Cardiac muscle cell (in vitro differentiated cells and primary cell): ENCODE measurements around the gene GPC5. TPM values are rescaled to one million over a fixed set of nuclear protein-coding genes. Genes with fewer than 3 reads are reported as not detected.

Experiments used
- DNase-seq, 2 donors: peaks; one replicate each; pipeline versions ENCODE4 v3.0.0 to v3.0.0-alpha.2; 2010 to 2017; ENCODE audit warnings: low read depth in 1 of 2, low spot score in 1 of 2
- H3K27ac ChIP-seq: fragments of 200-600 bp; sonication (generic); 2 replicates; pipeline ENCODE4 v1.5.1; 2016
- H3K27me3 ChIP-seq: fragments of 200-600 bp; sonication (generic); 2 replicates; pipeline ENCODE4 v1.6.0; 2016; ENCODE audit warnings: control low read depth
- H3K36me3 ChIP-seq: fragments of 200-600 bp; sonication (generic); 2 replicates; pipeline ENCODE4 v1.5.1; 2016; ENCODE audit warnings: control low read depth
- H3K4me1 ChIP-seq: fragments of 200-600 bp; sonication (generic); 2 replicates; pipeline ENCODE4 v1.8.1; 2017; ENCODE audit warnings: low read depth, mild to moderate bottlenecking, mixed run types
- H3K4me3 ChIP-seq: fragments of 200-600 bp; sonication (generic); 2 replicates; pipeline ENCODE4 v1.5.1; 2016; ENCODE audit warnings: mild to moderate bottlenecking
- H3K9me3 ChIP-seq: fragments of 200-600 bp; sonication (generic); 2 replicates; pipeline ENCODE4 v1.5.1; 2017; ENCODE audit warnings: low read depth, mild to moderate bottlenecking, control low read depth
- CTCF ChIP-seq: IDR thresholded peaks from 2 replicates; pipeline ENCODE4 v1.5.1; 2012; ENCODE audit warnings: low read depth, mild to moderate bottlenecking, low read length
- polyA plus RNA-seq: library from polyadenylated mRNA; unstranded; fragments of >200 nt; fragmentation: Nextera tagmentation; extraction: Ambion mirVana; gene quantifications from 2 replicates; pipeline ENCODE4 v1.2.1, GENCODE V29; 2016
- total RNA-seq: library from RNA; depleted of rRNA; stranded (reverse); fragments of >200 nt; gene quantifications from 2 replicates; pipeline ENCODE4 v1.2.3, GENCODE V29; 2016

GPC5 gene
- total and polyA plus RNA-seq, 2 experiments from 2014 or later, result 0.97 to 3.3 TPM

DNA sequence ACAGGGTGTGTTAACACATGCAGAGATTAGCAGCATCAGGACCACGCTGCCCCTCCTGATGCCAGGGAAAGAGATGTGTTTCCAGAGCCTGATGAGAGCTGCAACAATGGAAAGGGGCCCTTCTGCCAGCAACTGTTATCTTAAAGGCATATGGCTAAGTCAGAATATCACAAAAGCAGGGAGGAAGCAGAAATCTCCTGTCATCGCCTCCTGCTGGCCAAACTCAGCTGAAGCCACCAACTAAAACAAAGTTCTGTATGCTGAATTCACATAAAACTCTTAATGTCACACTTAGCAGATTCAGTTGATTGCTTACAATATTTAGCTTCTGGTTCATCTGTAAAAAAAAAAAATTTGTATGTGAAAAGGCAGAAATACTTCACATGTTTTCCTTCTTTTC, 178.2 kb downstream of the GPC5 start:
- no peak for TF ChIP-seq CTCF
- DNase-seq, result peak in 1 of 2 donors; percentile 10
- no peak overlapping the region for H3K4me3 ChIP-seq
- H3K9me3 ChIP-seq, result no peaks in the 10 kb centered on the region
- no peaks in the 10 kb centered on the region for H3K36me3 ChIP-seq
- no peaks in the 10 kb centered on the region for H3K4me1 ChIP-seq
- H3K27ac ChIP-seq, result no peak overlapping the region
- H3K27me3 ChIP-seq, result no peaks in the 10 kb centered on the region

DNA sequence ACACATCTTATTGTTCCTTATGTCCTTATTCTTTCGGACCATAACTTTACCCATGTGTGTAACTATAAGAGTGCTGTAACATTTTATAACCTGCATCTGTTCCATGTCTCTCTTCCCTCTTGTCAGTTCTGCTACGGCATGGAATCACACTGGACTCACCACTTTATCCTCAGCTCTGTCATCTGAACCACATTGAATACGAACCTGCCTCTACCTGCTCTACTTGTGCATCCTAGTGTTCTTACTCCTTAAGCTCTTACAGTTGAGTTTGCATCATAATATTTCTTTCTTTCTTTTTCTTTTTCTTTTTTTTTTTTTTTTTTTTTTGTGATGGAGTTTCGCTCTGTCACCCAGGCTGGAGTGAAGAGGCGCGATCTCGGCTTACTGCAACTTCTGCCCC, 180.9 kb downstream of the GPC5 start:
- no peaks in the 10 kb centered on the region for H3K4me1 ChIP-seq
- H3K27me3 ChIP-seq, result no peaks in the 10 kb centered on the region
- H3K27ac ChIP-seq, result no peak overlapping the region
- H3K9me3 ChIP-seq, result no peaks in the 10 kb centered on the region
- TF ChIP-seq CTCF, result no peak
- no peak for DNase-seq
- no peak overlapping the region for H3K4me3 ChIP-seq
- no peaks in the 10 kb centered on the region for H3K36me3 ChIP-seq

GRCh38 chr13:91580749-91581148, 182.3 kb downstream of the GPC5 start:
- no peaks in the 10 kb centered on the region for H3K9me3 ChIP-seq

GRCh38 chr13:91586609-91587008, 188.2 kb downstream of the GPC5 start:
- Histone ChIP-seq H3K4me1 (no peaks in the 10 kb centered on the region), H3K27me3 (no peaks in the 10 kb centered on the region), H3K9me3 (no peaks in the 10 kb centered on the region), H3K36me3 (no peaks in the 10 kb centered on the region), H3K4me3 (no peak overlapping the region), H3K27ac (no peak overlapping the region)
- DNase-seq, result no peak
- TF ChIP-seq CTCF, result no peak

More at GRCh38 chr13:91580749-91581148, 182.3 kb downstream of the GPC5 start:
- DNase-seq, result no peak
- H3K27ac ChIP-seq, result no peak overlapping the region
- no peak overlapping the region for H3K4me3 ChIP-seq
- no peaks in the 10 kb centered on the region for H3K4me1 ChIP-seq
- H3K36me3 ChIP-seq, result no peaks in the 10 kb centered on the region
- no peaks in the 10 kb centered on the region for H3K27me3 ChIP-seq
- no peak for TF ChIP-seq CTCF

DNA sequence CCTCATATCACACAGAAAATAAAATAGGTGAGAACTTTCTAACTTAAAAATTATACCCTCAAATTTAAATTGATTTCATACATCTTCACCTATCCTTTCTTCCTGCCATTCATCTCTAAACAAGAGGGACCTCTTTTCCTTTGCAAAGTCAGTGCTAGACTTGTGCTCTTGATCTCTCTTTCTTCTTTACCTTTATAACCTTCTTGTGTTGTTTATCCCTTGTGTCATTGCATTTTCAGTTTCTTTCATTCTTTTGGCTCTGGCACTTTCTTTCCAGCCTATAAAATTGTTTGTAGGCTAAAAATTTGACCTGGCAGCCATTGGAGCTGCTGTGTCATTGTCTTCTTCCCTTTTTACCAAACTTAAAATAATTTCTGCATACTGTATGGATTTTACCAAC, 190.1 kb downstream of the GPC5 start:
- Histone ChIP-seq H3K9me3 (no peaks in the 10 kb centered on the region), H3K4me3 (no peak overlapping the region), H3K27me3 (no peaks in the 10 kb centered on the region), H3K27ac (no peak overlapping the region), H3K4me1 (no peaks in the 10 kb centered on the region), H3K36me3 (no peaks in the 10 kb centered on the region)
- no peak for DNase-seq
- no peak for TF ChIP-seq CTCF
